Mucosa of stomach (tissue), 1 donor: ENCODE measurements around the gene NNT.
"Not testable (repeated sequence)": the region's sequence is repeated elsewhere in the genome, so short reads cannot be mapped to it uniquely, and the experiment has no call there.

Source experiments
- H3K27me3 ChIP-seq: one replicate; pipeline ENCODE4 v1.7.0; 2013; ENCODE audit warnings: mild to moderate bottlenecking, low read length; ENCODE audit not compliant: control insufficient read depth, insufficient read depth
- H3K36me3 ChIP-seq: one replicate; pipeline ENCODE4 v1.7.0; 2013; ENCODE audit warnings: low read length; ENCODE audit not compliant: control insufficient read depth, insufficient read depth
- H3K4me1 ChIP-seq: one replicate; pipeline ENCODE4 v1.7.0; 2013; ENCODE audit warnings: mild to moderate bottlenecking, low read length; ENCODE audit not compliant: control insufficient read depth, insufficient read depth
- H3K4me3 ChIP-seq: one replicate; pipeline ENCODE4 v1.7.0; 2013; ENCODE audit warnings: low read length
- H3K9ac ChIP-seq: one replicate; pipeline ENCODE4 v1.7.0; 2013; ENCODE audit warnings: mild to moderate bottlenecking, low read length, moderate library complexity
- H3K9me3 ChIP-seq: one replicate; pipeline ENCODE4 v1.7.0; 2013; ENCODE audit warnings: mild to moderate bottlenecking, low read length, moderate library complexity; ENCODE audit not compliant: control insufficient read depth
- donor health status: Pancreatic carcinoma.

NNT gene

DNA sequence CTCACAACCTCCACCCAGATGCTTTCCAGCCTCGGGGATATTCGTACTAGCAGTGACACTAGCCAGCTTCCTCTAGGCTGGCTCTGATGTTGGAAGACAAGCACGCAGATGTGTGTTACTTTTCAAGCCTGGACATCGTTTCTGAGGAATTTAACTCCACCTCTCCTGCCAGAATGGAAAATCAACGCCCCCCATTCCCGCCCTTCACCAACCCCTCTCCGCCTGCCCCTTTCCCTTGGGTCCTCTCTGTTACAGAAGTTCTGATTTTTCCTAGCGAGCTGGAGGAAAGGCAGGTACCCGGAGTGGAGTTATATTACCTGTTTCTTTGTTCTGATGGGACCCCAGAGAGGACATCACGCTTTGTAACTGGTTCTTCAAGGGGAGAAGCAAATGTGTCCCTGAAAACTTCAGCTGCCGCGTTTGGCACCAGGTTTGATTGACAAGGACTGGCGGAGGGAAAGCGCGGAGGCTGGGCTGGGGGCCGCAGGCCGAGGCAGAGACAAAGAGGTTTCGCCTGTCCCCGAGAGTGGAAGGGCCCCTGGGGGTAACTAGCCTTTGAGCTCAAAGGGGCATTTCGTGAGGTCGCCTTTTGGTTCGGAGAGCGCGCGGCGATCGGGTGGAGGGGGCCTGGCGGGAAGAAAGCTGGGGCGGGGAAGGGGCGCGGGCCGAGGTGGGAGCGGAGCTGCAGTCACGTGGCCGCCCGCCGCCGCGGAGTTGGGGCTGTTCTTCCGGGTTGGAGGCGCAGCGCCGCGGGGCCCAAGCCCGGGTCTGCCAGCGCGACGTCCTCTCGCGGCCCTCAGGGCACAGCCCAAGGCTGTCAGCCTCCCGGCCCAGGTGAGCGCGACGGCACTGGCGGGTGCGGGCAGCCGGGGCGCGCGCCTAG is at the start of gene NNT:
TSS of gene NNT (plus strand) at position 720 of the 883 bp plus-strand sequence. CDS start 6,016 bp downstream, outside the sequence.
- Histone ChIP-seq H3K4me3 (peak within 1 kb of the TSS; percentile 86), H3K9ac (peak within 1 kb of the TSS; percentile 98), H3K4me1 (peaks cover 7% of the 10 kb centered on the region), H3K9me3 (no peaks in the 10 kb centered on the region), H3K27me3 (no peaks in the 10 kb centered on the region), H3K36me3 (no peaks in the 10 kb centered on the region)

DNA sequence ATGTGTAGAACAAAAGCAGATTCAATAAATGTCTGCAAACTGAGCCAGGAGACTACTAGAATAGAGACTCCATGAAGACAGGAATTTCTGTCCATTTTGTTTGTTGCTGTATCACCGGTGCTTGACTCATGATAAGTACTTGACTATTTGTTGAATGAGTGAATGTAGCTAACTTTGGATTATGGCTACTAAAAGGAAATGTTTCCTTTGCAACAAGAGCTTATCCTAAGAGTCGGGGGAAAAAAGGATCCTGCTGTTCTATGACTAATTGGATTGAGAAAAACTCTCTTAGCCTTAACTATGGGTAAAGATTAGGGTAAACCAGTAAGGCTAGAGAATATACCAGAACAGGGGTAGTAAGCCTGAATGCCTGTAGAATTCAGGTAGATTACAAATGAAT is 49.6 kb upstream of the NNT start:
- H3K9ac ChIP-seq: no peak overlapping the region
- no peak overlapping the region for H3K4me3 ChIP-seq
- peaks cover 17% of the 10 kb centered on the region for H3K4me1 ChIP-seq
- H3K27me3 ChIP-seq: no peaks in the 10 kb centered on the region
- H3K36me3 ChIP-seq: no peaks in the 10 kb centered on the region
- H3K9me3 ChIP-seq: no peaks in the 10 kb centered on the region

GRCh38 chr5:43554497-43554896 is 48.5 kb upstream of the NNT start:
- H3K9me3 ChIP-seq: no peaks in the 10 kb centered on the region
- H3K4me1 ChIP-seq: peaks cover 17% of the 10 kb centered on the region
- no peaks in the 10 kb centered on the region for H3K27me3 ChIP-seq
- H3K9ac ChIP-seq: no peak overlapping the region
- H3K36me3 ChIP-seq: no peaks in the 10 kb centered on the region
- no peak overlapping the region for H3K4me3 ChIP-seq

GRCh38 chr5:43555895-43556606 is 46.9 kb upstream of the NNT start:
- H3K36me3 ChIP-seq: no peaks in the 10 kb centered on the region
- peak overlapping the region; percentile 86 for H3K9ac ChIP-seq
- peaks cover 17% of the 10 kb centered on the region for H3K4me1 ChIP-seq
- no peaks in the 10 kb centered on the region for H3K27me3 ChIP-seq
- H3K4me3 ChIP-seq: peak overlapping the region; percentile 91
- no peaks in the 10 kb centered on the region for H3K9me3 ChIP-seq

GRCh38 chr5:43556607-43556856 is 46.4 kb upstream of the NNT start:
- H3K4me1 ChIP-seq: peaks cover 17% of the 10 kb centered on the region
- H3K9ac ChIP-seq: peak overlapping the region; percentile 86
- not testable (repeated sequence) for H3K27me3 ChIP-seq, H3K9me3 ChIP-seq, H3K36me3 ChIP-seq
- H3K4me3 ChIP-seq: peak overlapping the region; percentile 91

DNA sequence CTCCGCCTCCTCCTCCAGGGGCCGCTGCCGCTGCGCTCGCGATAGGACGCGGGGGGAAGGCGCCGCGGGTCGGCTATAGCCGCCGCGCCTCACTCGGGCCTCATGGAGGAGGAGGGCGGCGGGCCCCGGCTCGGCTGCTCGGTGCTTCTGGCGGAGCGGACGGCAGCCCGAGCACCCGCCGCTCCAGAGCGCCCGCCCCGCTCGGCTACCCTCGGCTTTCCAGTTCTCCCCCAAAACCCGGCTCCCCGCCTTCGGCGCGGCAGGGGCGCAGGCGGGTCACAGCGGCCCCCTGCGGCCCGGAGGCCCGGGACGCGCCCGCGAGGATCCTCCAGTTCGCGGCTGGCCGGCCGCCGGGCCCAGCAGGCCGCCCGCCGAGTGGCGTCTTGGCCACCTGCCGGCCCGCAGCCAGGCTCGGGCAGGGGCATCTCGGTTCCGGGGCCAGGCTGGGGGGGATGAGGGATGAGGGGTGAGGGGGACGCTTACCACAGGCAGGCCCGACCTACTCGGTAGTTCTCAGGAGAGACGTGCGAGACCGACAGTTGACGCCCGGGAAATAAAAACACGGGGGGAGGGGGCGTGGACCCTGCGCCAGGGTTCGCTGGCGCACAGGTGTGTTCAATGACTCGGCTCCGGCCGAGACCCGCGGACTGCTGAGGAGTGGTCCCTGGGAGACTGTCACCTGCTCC is 46.0 kb upstream of the NNT start, which contains the start of gene PAIP1:
TSS of gene PAIP1 (minus strand) at position 221 of the 686 bp plus-strand sequence. CDS start 231 bp downstream, outside the sequence.
- Histone ChIP-seq H3K36me3 (no peaks in the 10 kb centered on the region), H3K4me3 (peak within 1 kb of the TSS; percentile 91), H3K27me3 (no peaks in the 10 kb centered on the region), H3K9ac (peak within 1 kb of the TSS; percentile 86), H3K4me1 (peaks cover 17% of the 10 kb centered on the region), H3K9me3 (no peaks in the 10 kb centered on the region)

GRCh38 chr5:43560128-43560527 is 42.9 kb upstream of the NNT start:
- peaks cover 3% of the 10 kb centered on the region for H3K4me1 ChIP-seq
- no peak overlapping the region for H3K4me3 ChIP-seq
- H3K9me3 ChIP-seq: no peaks in the 10 kb centered on the region
- H3K27me3 ChIP-seq: no peaks in the 10 kb centered on the region
- H3K36me3 ChIP-seq: no peaks in the 10 kb centered on the region
- H3K9ac ChIP-seq: no peak overlapping the region

- Histone ChIP-seq H3K4me3 (no peak overlapping the region), H3K9ac (no peak overlapping the region), H3K4me1 (peaks cover 3% of the 10 kb centered on the region), H3K9me3 (no peaks in the 10 kb centered on the region), H3K36me3 (no peaks in the 10 kb centered on the region), H3K27me3 (no peaks in the 10 kb centered on the region)
Measured at GRCh38 chr5:43561356-43561755, 41.6 kb upstream of the NNT start.

GRCh38 chr5:43563321-43563720 is 39.7 kb upstream of the NNT start:
- Histone ChIP-seq H3K36me3 (no peaks in the 10 kb centered on the region), H3K9me3 (no peaks in the 10 kb centered on the region), H3K4me1 (no peaks in the 10 kb centered on the region), H3K9ac (no peak overlapping the region), H3K4me3 (no peak overlapping the region), H3K27me3 (no peaks in the 10 kb centered on the region)

GRCh38 chr5:43564289-43564850 is 38.6 kb upstream of the NNT start:
- H3K4me1 ChIP-seq: no peaks in the 10 kb centered on the region
- no peak overlapping the region for H3K9ac ChIP-seq

DNA sequence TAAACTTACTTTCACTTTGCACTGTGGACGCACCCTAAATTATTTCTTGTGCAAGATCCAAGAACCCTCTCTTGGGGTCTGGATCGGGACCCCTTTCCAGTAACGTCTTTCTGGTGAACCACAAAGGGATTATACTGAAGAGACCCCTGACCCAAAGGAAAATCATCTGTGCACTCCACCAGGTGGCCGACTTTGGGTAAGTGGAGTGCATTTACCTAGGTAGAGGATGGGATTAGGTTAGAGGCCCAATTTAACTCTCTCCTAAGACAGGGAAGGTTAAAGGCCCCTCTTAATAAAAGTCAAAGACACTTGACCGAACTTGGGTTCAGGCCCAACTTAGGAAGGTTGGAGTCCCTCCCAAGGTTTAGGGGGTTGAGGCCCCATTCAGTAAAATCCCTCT is 37.9 kb upstream of the NNT start:
- no peak overlapping the region for H3K4me3 ChIP-seq
- H3K9me3 ChIP-seq: no peaks in the 10 kb centered on the region
- no peaks in the 10 kb centered on the region for H3K27me3 ChIP-seq
- no peaks in the 10 kb centered on the region for H3K36me3 ChIP-seq
- no peak overlapping the region for H3K9ac ChIP-seq
- H3K4me1 ChIP-seq: no peaks in the 10 kb centered on the region

More at GRCh38 chr5:43564289-43564850, 38.6 kb upstream of the NNT start:
- Histone ChIP-seq H3K9me3 (no peaks in the 10 kb centered on the region), H3K36me3 (no peaks in the 10 kb centered on the region), H3K27me3 (no peaks in the 10 kb centered on the region), H3K4me3 (no peak overlapping the region)

DNA sequence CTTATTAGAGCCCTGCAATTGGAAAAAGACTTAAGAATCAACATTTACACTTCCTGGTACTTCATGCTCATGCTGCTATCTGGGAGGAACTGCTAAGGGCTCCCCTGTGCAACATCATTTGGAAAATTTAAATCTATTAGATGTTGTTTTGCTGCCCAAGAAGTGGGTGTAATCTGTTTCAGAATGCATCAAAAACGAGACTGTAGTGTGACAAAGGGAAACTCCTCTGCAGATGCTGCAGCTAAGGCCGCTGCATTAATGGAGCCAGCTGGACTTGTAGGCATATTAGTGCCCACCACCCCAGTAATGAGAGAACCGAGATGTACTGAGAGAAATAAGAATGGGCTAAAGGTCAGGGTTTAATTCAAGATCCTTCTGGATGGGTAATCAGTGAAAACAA is 35.0 kb upstream of the NNT start:
- H3K4me1 ChIP-seq: no peaks in the 10 kb centered on the region
- no peaks in the 10 kb centered on the region for H3K9me3 ChIP-seq
- no peaks in the 10 kb centered on the region for H3K36me3 ChIP-seq
- H3K27me3 ChIP-seq: no peaks in the 10 kb centered on the region
- no peak overlapping the region for H3K4me3 ChIP-seq
- H3K9ac ChIP-seq: no peak overlapping the region
